HG03575 (cell line): Measurements from ENCODE around the gene BTBD9.

ENCODE experiments used
- ATAC-seq: cut with Tn5 transposase; IDR thresholded peaks from one replicate; pipeline ENCODE4 v1.9.1; 2021; ENCODE audit not compliant: unreplicated experiment, insufficient number of reproducible peaks, low FRiP score; ENCODE audit errors: extremely low read depth

BTBD9 gene

DNA sequence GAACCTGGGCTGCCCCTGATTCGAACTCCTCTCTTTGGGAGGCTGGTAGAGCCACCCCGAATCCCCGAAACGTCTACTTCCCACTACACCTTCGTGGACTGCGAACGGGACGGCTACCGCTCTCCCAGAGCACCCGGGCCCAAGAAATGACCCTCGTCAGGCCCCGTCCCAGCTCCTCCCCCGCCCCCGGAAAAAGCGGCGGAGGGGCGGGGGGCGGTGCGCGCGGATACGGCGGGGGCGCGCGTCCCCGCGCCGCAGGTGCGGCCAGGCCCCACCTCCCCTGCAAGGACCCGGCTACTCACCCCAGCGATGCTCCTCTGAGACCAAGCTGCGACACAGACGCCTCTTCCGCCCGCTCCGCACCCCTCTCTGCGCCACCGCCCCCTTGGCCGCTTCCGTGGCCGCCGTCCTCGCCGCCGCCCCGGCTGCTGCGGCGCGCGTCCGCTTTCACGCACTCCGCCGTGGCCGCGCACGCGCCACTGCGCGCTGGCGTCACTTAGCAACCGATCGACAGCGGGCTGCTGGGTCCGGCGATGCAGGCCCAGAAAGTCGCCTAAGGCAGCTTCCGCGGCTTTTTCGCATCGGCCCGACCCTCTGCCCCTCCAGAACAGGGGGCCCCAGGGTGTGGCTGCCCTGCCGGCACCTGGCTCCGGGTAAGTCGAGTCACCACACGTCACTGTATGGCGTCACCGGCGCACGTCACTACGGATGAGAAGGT, at the start of gene BTBD9:
Gene BTBD9, minus strand, starts transcription at position 432 of the 718 bp plus-strand sequence.
- ATAC-seq: no peak

DNA sequence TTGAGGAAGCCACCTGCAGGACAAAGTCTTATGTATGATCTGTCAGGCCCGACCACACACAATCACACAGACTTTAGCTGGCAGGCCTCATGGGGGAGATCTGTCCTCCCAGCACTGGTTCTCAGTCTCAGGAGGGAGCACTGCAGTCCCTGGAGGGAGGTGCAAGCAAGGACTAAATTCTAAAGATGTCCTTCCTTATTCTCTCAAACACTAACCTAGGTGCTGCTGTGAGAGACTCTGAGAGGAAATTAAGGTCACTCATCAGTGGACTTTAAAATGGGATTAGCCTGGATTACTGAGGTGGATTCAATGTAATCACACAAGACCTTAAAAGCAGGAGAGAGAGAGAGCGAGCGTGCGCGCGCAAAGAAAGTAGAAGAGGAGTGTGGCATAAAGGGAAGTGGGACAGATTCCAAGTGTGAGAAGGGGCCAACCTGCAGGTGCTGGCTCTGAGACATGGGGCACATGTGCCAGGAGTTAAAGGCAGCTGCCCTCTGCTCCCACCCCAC, 48.9 kb upstream of the BTBD9 start:
- ATAC-seq: no peak

DNA sequence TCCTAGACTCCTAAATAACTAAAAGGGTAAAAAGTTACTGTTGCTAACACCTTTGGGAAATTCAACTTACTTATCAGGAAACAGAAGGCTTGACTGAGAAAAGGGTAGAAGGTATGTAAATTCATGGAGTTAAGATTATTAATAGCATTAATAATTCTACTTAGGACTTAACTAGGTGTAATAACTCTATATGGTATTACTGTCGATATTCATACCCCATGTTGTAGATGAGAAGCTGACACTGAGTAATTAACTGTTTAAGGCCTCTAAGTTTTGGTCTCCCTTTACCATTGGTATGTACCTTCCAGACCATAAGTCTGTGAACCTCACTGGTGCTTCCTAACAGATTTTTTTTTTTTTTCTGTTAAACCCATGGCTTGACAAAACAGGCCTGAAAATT, 47.8 kb upstream of the BTBD9 start:
- ATAC-seq: no peak

DNA sequence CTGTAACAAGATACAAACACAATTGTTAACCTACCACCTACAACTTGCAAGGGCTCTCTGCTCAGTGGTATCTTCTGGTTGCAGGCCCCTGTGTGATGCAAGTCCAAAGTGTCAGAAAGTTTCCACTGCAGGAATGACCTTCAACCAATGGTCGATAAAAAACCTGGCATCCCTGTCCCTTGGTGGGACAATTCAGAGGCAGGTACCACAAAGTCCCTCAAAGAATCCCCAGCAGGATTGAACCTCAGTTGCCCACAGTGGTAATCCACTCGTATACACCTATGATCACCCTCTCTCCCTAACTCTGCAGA, 47.3 kb upstream of the BTBD9 start:
- no peak for ATAC-seq

DNA sequence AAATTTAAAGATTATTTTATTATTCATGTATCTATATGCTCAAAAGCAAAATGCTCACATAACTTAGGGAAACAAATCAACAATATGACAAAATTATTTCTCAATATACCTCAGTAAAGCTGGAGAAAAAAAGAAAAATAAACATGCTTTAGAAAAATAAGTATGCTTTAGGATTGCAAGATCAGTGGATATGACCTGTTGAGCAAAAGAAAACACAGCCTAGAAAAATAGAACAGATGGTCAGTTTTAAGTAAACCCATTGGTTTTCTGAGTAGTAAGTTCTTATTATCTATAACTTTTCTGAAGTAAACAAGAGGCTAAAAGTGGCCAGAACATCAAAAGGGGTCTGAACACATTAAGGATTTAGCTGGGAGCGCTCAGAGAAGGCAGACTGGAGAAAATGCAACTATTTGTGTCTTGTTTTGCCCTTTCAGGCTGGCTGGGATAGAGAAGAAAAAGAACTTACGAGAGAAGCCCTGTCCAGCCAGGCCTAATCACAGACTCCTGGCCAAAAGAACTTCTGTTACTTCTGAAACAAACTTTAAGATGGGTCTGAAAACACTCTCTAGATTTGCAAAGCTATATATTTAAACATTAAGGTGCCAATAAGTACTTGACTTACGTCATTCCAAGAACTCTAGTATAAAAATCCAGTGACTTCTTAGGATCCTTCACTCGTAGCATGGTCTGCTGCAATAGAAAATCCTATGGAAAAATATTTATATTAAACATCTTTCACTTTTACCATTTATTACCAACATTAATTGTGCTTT, 46.7 kb upstream of the BTBD9 start:
- no peak for ATAC-seq

DNA sequence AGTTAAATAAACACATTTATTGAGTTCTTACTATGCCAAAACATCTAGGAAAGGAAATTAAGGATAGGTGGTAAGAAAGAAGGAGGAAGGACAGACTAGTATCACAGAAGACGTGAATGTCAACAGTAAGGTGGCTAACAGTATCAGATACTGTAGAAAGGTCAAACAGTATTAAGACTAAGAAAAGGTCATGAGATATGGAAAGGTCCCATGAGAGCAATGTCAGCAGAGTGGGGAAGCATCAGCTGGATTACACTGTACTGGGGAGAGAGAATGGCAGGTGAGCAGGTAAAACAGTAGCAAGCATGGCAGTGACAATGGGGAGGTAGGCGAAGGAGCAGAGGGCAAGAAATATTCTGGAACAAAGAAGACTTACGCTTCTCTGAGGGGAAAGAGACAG, 45.2 kb upstream of the BTBD9 start:
- ATAC-seq: no peak

DNA sequence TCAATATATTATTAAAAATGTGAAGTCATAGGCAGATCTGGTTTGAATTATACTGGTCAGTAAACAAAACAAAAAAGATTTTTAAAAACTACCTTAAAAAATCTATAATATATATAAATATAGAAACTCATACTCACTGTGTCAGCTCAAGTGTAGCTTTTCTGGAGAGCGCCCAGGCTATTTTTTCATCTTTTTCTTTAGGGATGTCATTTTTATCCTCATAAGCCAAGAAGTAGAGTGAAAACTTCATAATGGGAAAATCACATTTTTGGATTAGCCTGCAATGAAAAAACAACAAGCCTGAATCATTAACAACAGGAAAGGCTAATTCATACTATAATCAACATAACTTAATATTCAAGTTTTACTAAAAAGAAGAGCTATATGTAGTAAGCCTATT, 44.5 kb upstream of the BTBD9 start:
- ATAC-seq: no peak

DNA sequence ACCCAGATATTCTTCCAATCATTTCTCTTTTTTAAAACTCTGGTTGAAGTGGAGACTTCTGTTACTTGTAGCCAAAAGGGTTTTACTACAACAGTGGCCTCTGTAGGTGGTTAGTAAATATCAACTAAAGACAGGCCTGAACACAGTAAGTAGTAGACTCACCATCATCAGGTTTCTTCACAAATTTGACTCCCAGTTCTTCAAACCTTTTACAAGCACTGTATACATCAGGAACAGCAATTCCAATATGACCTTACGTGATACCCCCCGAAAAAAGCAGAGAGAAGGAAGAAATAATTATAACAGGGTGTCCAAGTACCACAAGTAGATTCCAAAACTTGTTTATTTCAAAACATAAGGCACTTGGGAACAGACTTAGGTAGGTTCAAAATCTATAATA, 42.1 kb upstream of the BTBD9 start:
- ATAC-seq: no peak

DNA sequence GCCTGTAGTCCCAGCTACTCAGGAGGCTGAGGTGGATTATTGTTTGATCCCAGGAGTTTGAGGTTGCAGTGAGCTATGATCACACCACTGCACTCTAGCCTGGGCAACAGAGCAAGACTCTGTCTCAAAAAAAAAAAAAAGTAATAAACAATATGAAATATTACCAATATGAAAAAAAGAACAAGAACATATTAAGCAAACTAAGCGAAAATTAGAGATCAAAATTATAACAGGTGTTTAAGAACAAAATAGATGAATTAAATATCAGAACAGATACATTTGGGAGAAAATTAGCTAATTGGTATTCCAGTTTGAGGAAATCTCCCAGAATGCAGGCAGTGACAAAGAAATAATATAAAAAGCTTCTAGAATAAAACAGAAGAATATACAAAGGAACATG, 39.9 kb upstream of the BTBD9 start:
- no peak for ATAC-seq

DNA sequence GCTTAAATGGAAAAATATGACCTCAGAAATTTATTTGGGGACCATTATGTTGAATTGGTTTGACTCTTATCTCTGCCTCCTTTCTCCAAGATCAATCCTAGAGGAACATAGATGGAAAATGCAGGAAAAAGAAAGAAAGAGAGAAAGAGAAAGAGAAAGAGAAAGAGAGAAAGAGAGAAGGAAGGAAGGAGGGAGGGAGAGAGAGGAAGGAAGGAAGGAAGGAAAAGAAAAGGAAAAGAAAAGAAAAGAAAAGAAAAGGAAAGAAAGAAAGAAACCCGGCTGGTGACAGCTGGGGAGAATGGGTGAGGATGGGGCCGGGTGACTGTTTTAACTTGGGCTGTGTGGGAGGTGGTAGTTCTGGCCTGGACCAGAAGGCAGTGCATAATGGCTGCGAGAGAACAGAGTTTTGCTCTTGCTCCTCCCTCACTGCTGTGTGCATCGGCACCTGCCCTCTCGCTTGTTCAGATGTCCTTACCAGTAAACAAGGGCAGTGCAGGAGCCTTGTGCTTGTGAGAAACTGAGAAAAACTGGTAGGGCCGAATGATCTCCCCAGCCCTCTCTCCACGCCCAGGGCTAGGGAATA, 38.5 kb upstream of the BTBD9 start:
- ATAC-seq: no peak

DNA sequence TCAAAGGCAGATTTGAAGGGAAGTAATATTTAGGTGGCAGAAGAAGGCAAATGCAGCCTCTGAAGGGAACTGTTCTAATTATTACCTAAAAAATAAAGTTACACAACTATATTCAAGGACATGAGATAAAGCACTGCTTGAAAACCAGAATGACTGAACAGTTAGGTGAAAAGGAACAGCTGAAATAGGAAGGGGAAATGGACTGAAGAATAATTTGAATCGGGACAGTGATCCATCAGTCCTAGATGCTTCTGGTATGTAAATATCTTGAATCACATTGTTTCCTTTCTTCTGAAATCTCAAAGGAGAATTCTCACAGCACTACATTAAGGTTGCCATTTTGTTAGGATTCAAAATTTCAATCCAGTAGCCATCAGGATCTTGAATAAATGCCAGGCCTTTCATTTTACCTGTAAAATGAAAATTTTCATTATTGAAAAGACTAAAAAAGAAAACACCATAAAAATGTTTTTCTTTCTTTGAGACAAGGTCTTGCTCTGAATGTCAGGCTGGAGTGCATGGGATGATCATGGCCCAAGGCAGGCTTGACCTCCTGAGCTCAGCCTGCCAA, 37.3 kb upstream of the BTBD9 start:
- no peak for ATAC-seq

DNA sequence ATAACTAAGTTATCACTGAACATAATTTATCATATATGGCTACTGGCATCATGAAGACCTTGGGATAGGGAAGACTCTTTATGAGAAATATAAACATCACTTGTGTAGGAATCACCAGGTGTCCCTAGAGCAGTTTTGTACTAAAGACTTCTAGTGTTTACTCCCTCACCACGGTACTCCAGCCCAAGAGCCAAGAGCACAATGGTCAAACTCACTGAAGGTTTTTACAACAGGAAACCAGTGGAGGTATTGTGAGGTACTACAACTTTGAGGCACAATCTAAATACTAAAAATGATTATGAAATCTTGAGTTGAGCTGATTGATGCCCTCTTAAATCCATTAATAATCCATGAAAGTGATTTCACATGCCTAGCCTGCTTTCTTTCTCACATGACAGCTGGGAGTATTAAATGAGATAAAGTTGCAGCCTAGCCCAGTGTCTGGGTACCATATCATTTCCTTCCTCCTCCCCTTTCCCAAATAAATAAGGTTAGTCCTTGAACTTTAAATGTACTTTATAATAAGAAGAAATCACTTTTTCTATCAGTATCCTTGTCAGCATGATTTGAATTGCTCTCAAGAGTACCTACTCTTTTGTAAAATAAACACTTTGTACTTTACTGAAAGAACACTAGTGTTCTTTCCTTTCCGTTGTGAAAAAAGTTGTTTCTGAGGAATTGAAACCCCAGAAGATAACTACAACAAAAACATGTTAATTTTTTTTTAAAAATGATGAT, 36.7 kb upstream of the BTBD9 start:
- no peak for ATAC-seq

DNA sequence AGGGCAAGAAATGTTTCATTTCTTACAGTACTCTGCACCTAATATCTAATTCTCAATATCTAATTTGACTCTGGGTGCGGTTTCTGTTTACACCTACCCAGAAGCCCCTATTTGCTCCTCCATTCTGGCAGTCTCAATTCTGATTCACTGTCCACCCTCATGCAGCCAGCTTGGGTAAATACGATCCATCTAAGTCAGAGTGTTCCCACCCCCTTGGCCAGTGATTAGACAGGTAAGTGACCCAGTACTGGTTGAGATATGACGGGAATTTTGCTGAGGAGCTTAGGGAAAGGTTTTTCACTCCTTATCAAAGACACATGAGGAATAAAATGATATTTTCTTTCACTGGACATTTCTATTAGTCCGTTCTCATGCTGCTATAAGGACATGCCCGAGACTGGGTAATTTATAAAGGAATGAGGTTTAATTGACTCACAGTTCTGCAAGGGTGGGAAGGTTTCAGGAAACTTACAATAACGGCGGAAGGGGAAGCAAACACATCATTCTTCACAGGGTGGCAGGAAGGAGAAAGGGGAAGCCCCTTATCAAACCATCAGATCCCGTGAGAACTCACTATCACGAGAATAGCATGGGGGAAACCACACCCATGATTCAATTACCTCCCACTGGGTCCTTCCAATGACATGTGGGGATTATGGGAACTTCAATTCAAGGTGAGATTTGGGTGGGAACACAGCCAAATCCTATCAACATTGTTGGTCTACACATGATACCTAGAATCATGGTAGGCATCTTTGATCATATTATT, 33.9 kb upstream of the BTBD9 start:
- ATAC-seq: no peak

DNA sequence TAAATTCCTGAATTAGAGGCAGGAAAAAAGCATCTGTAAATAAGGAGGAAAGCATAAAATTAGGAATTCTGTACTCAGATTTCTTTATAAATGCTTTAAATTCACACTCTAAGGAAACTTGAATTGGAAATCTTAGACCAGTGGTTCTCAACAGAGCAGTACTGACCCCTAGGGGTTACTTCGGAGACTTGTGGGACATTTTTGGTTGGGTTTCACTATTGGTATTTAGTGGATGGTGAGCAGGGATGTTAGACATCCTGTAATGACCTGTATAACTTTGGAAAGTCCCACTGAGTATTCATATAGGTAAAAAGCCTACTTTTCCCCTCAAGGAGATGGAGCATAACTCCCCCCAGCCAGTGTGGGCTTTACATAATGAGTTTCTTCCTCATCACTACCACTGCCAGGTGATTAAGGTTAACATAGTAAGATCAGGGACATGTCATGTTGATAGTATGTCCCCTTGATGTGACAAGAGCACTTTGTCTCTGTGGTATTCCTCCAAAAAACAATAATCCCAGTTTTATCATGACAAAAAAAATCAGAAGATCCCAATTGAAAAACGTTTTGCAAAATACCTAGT, 32.2 kb upstream of the BTBD9 start:
- ATAC-seq: peak; percentile 72

DNA sequence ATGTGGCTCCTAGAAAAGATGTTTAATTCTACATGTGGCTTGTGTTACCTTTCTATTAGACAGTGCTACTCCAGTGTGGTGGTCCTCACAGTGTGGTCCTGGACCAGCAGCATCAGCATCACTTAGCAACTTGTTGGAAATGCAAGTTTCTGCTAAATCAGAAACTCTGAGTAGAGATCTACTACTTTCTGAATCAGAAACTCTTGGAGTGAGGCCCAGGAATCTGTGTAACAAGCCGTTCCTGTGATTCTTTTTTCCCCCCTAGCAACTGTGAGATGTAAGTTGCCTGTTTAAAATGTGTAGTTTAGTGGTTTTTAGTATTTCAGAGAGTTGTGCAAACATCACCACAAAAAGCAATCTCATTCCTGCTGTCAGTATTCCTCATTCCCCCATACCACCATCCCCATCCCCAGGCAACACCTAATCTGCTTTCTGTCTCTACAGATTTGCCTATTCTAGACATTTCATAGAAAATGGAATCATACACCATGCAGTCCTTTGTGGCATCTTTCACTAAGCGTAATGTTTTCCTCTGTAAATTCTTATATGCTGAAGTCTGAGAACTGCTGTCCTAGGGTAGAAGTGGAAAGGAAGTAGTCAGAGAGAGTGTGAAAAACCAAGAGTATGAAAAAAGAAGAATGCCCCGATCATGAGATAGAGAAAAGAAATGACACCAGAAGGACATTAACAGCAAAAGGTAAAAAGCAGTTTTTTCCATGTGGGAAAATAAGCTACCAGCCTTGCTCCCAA, 18.9 kb upstream of the BTBD9 start:
- no peak for ATAC-seq

DNA sequence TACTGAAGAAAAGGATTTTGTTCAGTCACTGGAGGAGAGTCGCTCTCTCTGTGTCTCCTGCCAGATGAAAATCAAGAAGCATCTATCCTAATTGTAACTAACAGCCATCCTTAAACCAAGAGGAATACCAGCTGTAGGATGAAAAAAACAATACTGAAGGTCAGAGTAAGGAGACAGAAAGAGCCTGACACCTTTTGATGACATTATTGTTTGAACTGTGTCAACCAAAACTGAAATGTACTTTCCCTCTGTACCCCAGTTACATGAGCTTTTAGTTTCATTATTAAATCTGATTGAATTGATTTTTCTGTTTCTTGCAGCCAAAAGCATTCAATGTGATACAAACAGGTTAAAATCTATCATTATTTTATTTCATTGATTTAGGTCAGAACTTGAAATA, 17.2 kb upstream of the BTBD9 start:
- ATAC-seq: no peak

DNA sequence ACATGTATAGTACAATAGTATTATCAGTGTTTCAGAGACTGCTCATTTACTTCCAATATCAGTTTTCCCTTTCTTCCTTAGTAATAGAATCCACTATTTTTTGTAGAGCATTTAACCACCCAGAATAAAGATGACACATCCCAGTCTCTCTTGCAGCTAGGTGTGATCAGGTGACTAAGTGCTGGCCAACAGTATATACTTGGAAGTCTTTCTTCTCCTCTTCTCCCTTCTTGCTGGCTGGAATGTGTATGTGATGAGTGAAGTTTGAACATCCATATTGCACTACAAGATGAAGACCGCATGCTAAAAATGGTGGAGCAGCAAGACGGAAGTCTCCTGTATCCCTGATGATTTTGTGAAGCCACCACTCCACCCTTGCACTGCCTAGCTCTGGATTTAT, 14.5 kb upstream of the BTBD9 start:
- ATAC-seq: no peak
